CD14-positive monocyte (primary cell): ENCODE measurements around the gene EEFSEC. TPM values are rescaled to one million over a fixed set of nuclear protein-coding genes. Genes with fewer than 3 reads are reported as not detected.

Experiments
- DNase-seq, 3 donors: peaks; one replicate each; pipeline ENCODE4 v3.0.0-alpha.2; 2011 to 2022
- H2AFZ ChIP-seq: 2 replicates; pipeline ENCODE4 v1.6.0; 2012; ENCODE audit warnings: mild to moderate bottlenecking, low read depth, low read length, inconsistent platforms; ENCODE audit not compliant: insufficient read depth, poor library complexity, severe bottlenecking
- H3K27ac ChIP-seq, 2 donors: 1 replicate in 1 of 2; 2 replicates in 1 of 2; pipeline ENCODE4 v1.5.1; 2012 to 2013; ENCODE audit warnings: low read length in 2 of 2, control low read depth in 1 of 2, inconsistent platforms in 1 of 2, low read depth in 1 of 2, mild to moderate bottlenecking in 1 of 2
- H3K27me3 ChIP-seq, 2 donors: one replicate each; pipeline versions ENCODE4 v1.6.0 to v1.6.1; 2011 to 2013; ENCODE audit warnings: low read length in 2 of 2; ENCODE audit not compliant: control insufficient read depth in 2 of 2, insufficient read depth in 2 of 2
- H3K36me3 ChIP-seq, 2 donors: replicated peaks in 1 of 2; 1 replicate in 1 of 2; 2 replicates in 1 of 2; pipeline versions ENCODE4 v1.5.1 to v1.6.1; 2012 to 2013; ENCODE audit warnings: low read length in 2 of 2, control low read depth in 1 of 2, inconsistent platforms in 1 of 2, mild to moderate bottlenecking in 1 of 2; ENCODE audit not compliant: insufficient read depth in 2 of 2, control insufficient read depth in 1 of 2
- H3K4me1 ChIP-seq, 2 donors: 1 replicate in 1 of 2; 2 replicates in 1 of 2; pipeline versions ENCODE4 v1.5.1 to v1.6.1; 2012 to 2013; ENCODE audit warnings: low read length in 2 of 2, control low read depth in 1 of 2, inconsistent platforms in 1 of 2, mild to moderate bottlenecking in 1 of 2, moderate library complexity in 1 of 2; ENCODE audit not compliant: insufficient read depth in 2 of 2, control insufficient read depth in 1 of 2
- H3K4me2 ChIP-seq: replicated peaks from 2 replicates; pipeline ENCODE3; 2012; ENCODE audit warnings: low read length, moderate library complexity, mild to moderate bottlenecking; ENCODE audit not compliant: poor library complexity, severe bottlenecking; ENCODE audit errors: extremely low read depth
- H3K4me3 ChIP-seq, 3 experiments: fragments of 200-600 bp in 1 of 3; sonication (generic) in 1 of 3; replicated peaks in 1 of 3; 1 replicate in 2 of 3; 2 replicates in 1 of 3; pipeline ENCODE4 v1.5.1; 2011 to 2013; ENCODE audit warnings: low read length in 3 of 3, mild to moderate bottlenecking in 3 of 3, control low read depth in 2 of 3, low read depth in 2 of 3, inconsistent platforms in 1 of 3, moderate library complexity in 1 of 3
- H3K79me2 ChIP-seq: 2 replicates; pipeline ENCODE4 v1.6.0; 2012; ENCODE audit warnings: mild to moderate bottlenecking, control low read depth, inconsistent platforms, low read length, moderate library complexity; ENCODE audit not compliant: insufficient read depth
- H3K9ac ChIP-seq: 2 replicates; pipeline ENCODE4 v1.6.0; 2017; ENCODE audit warnings: low read length, mild to moderate bottlenecking; ENCODE audit not compliant: insufficient read depth, poor library complexity, severe bottlenecking
- H3K9me3 ChIP-seq, 2 donors: replicated peaks in 1 of 2; 1 replicate in 1 of 2; 2 replicates in 1 of 2; pipeline versions ENCODE4 v1.5.1 to v1.6.1; 2012 to 2013; ENCODE audit warnings: low read length in 2 of 2, control low read depth in 1 of 2; ENCODE audit not compliant: control insufficient read depth in 1 of 2, insufficient read depth in 1 of 2
- H4K20me1 ChIP-seq: 2 replicates; pipeline ENCODE4 v1.6.0; 2012; ENCODE audit warnings: mild to moderate bottlenecking, low read length, control low read depth, moderate library complexity; ENCODE audit not compliant: insufficient read depth
- H3K27ac Mint-ChIP-seq, 7 donors: one replicate each; pipeline ENCODE4 v1.8.0; 2020; ENCODE audit warnings: mild to moderate bottlenecking in 7 of 7, mixed read lengths in 7 of 7, moderate library complexity in 6 of 7, inconsistent platforms in 2 of 7
- H3K27me3 Mint-ChIP-seq, 3 donors: one replicate each; pipeline ENCODE4 v1.8.0; 2021 to 2022; ENCODE audit warnings: low read depth in 3 of 3, mild to moderate bottlenecking in 3 of 3, mixed read lengths in 3 of 3, moderate library complexity in 3 of 3, inconsistent platforms in 1 of 3
- H3K36me3 Mint-ChIP-seq, 2 donors: one replicate each; pipeline ENCODE4 v1.8.0; 2020; ENCODE audit warnings: mixed read lengths in 2 of 2, inconsistent platforms in 1 of 2, mild to moderate bottlenecking in 1 of 2
- H3K4me1 Mint-ChIP-seq: one replicate; pipeline ENCODE4 v1.8.0; 2020; ENCODE audit warnings: mild to moderate bottlenecking, mixed read lengths
- H3K4me3 Mint-ChIP-seq, 2 donors: one replicate each; pipeline ENCODE4 v1.8.0; 2020; ENCODE audit warnings: mild to moderate bottlenecking in 2 of 2, mixed read lengths in 2 of 2, moderate library complexity in 1 of 2
- H3K9me3 Mint-ChIP-seq, 7 donors: one replicate each; pipeline ENCODE4 v1.8.0; 2020 to 2022; ENCODE audit warnings: mixed read lengths in 7 of 7, mild to moderate bottlenecking in 6 of 7, moderate library complexity in 6 of 7, inconsistent platforms in 2 of 7
- WGBS: methylation state at CpG from one replicate; pipeline ENCODE4 v1.1.5; 2013; ENCODE audit warnings: missing lambda C conversion rate; ENCODE audit not compliant: insufficient coverage; 5-methylcytosine and 5-hydroxymethylcytosine counted together
- intact Hi-C, 2 donors: fragments of 100-400 bp; cut with micrococcal nuclease; formaldehyde crosslinking; loops; one replicate each; pipeline versions ENCODE4 v1.15.0 to v1.15.1; 2023
- polyA plus RNA-seq, 3 donors: library from polyadenylated mRNA; depleted of rRNA in 1 of 3; unstranded in 2 of 3; stranded (reverse) in 1 of 3; fragments of 300-500 nt in 2 of 3; fragments of >200 nt in 1 of 3; fragmentation: Illumina TruSeq in 2 of 3; gene quantifications; 1 replicate in 2 of 3; 2 replicates in 1 of 3; pipeline ENCODE4 v1.2.3, GENCODE V29; 2012 to 2021
- TF ChIP-seq, protein P1 (sequence below): fragments of 200-600 bp; IDR thresholded peaks from one replicate; pipeline ENCODE4 v1.8.0; 2022; ENCODE audit warnings: antibody characterized with exemption, mild to moderate bottlenecking

The EEFSEC gene
- polyA plus RNA-seq, 3 donors = 13.3 to 14.9 (median 14.9) TPM

DNA sequence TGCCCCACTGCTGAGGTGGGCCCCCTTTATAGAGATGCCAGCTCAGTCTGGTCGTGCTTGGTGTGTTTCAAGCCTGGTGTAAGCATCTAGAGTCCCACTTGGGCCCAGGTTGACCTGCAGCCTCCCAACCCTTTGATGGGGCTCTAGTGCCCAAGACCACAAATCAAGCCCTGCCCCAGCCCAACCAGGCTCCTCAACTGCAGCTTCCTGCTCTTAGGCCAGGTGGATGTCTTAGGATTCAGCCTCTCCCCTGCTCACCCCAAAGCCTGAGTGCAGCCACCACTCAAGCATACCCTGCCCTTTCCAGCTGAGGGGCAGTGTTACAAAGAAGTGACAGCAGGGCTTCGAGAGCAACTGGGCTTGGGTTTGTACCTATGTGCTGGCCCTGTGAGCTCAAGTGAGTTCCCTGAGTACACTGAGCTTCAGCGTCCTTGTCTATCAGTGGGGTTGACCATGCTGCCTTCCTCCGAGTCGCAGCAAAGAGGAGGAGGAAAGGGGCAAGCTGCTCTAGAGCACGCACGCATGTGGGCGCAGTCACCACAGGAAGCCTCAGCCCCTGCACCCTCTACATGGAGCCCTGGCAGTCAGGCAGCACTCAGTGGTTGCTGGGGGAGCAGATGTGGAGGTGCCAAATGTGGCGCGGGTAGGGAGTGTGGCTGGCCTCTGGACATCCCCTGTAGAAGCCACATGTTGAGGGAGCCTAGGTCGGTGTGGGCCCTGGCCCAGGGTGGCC, 120.7 kb downstream of the EEFSEC start:
- intact Hi-C loops = no loop called here
- Mint-ChIP-seq H3K4me1 (no peaks in the 10 kb centered on the region), H3K27me3 (peaks cover 0 to 2% (median 0%) of the 10 kb centered on the region in 3 donors), H3K9me3 (no peaks in the 10 kb centered on the region), H3K27ac (no peak overlapping the region), H3K4me3 (no peak overlapping the region), H3K36me3 (peaks cover 23 to 27% of the 10 kb centered on the region in 2 donors)
- Histone ChIP-seq H3K27me3 (no peaks in the 10 kb centered on the region), H3K4me3 (no peak overlapping the region), H2AFZ (no peak overlapping the region), H3K9me3 (no peaks in the 10 kb centered on the region), H3K9ac (no peak overlapping the region), H4K20me1 (no peaks in the 10 kb centered on the region), H3K4me1 (no peaks in the 10 kb centered on the region), H3K79me2 (no peaks in the 10 kb centered on the region), H3K4me2 (no peak overlapping the region), H3K27ac (no peak overlapping the region), H3K36me3 (peaks cover 6 to 36% of the 10 kb centered on the region in 2 donors)
- TF ChIP-seq, protein P1, sequence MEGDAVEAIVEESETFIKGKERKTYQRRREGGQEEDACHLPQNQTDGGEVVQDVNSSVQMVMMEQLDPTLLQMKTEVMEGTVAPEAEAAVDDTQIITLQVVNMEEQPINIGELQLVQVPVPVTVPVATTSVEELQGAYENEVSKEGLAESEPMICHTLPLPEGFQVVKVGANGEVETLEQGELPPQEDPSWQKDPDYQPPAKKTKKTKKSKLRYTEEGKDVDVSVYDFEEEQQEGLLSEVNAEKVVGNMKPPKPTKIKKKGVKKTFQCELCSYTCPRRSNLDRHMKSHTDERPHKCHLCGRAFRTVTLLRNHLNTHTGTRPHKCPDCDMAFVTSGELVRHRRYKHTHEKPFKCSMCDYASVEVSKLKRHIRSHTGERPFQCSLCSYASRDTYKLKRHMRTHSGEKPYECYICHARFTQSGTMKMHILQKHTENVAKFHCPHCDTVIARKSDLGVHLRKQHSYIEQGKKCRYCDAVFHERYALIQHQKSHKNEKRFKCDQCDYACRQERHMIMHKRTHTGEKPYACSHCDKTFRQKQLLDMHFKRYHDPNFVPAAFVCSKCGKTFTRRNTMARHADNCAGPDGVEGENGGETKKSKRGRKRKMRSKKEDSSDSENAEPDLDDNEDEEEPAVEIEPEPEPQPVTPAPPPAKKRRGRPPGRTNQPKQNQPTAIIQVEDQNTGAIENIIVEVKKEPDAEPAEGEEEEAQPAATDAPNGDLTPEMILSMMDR = no peak
- DNase-seq = no peak
- WGBS = 79% methylated on average over 6 of the region's 11 CpGs

DNA sequence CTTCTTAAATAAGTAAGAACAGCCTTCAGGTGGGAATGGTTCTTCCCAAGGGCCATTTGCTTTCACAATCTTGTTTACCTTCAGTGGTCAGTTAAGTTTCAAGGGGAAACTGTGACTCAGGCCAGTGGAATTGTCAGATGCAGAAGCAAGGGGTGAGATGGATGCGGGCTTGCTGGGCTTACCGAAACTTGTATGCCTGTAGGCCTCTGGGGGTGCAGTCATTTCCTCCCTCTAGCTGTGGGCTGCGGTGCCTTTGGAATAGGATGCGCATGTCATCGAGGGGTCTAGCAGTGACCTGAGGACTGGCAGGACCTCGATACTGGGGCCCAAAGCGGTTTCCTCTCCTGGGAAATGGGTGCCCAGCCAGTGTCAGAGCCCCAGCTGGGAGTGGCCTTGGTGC, 121.6 kb downstream of the EEFSEC start:
- intact Hi-C loops = no loop called here
- Mint-ChIP-seq H3K4me1 (no peaks in the 10 kb centered on the region), H3K27ac (no peak overlapping the region), H3K36me3 (peaks cover 18 to 19% of the 10 kb centered on the region in 2 donors), H3K4me3 (no peak overlapping the region), H3K27me3 (no peaks in the 10 kb centered on the region), H3K9me3 (no peaks in the 10 kb centered on the region)
- H3K4me1 ChIP-seq = no peaks in the 10 kb centered on the region
- TF ChIP-seq, protein P1 = no peak
- H3K36me3 ChIP-seq = peaks cover 4 to 30% of the 10 kb centered on the region in 2 donors
- no peak overlapping the region for H3K4me2 ChIP-seq
- no peaks in the 10 kb centered on the region for H3K9me3 ChIP-seq
- no peak for DNase-seq
- no peak overlapping the region for H3K27ac ChIP-seq
- no peak overlapping the region for H2AFZ ChIP-seq
- H3K4me3 ChIP-seq = no peak overlapping the region
- no peaks in the 10 kb centered on the region for H3K27me3 ChIP-seq
- 100% methylated on average over 7 of the region's 7 CpGs for WGBS
- H3K79me2 ChIP-seq = no peaks in the 10 kb centered on the region
- H4K20me1 ChIP-seq = no peaks in the 10 kb centered on the region
- H3K9ac ChIP-seq = no peak overlapping the region
